H9 (cell line): ENCODE measurements around the gene TMEM222. TPM values are rescaled to one million over a fixed set of nuclear protein-coding genes. Genes with fewer than 3 reads are reported as not detected.
A peak's percentile ranks its signal among the peaks of the same experiment; 100 is the strongest.

ENCODE experiments used
- DNase-seq: peaks from one replicate; pipeline ENCODE4 v3.0.0-alpha.2; 2017
- H2AFZ ChIP-seq: one replicate; pipeline ENCODE4 v1.6.1; 2013; ENCODE audit warnings: mild to moderate bottlenecking, low read length, control low read depth, moderate library complexity
- H2AK5ac ChIP-seq: 2 replicates; pipeline ENCODE4 v1.6.1; 2013; ENCODE audit warnings: low read length, control low read depth, mixed read lengths; ENCODE audit not compliant: insufficient read length
- H2BK120ac ChIP-seq: one replicate; pipeline ENCODE4 v1.6.1; 2013; ENCODE audit warnings: low read depth, mild to moderate bottlenecking, low read length, control low read depth, inconsistent platforms; ENCODE audit not compliant: poor library complexity, severe bottlenecking
- H2BK12ac ChIP-seq: 2 replicates; pipeline ENCODE4 v1.6.1; 2013; ENCODE audit warnings: low read length, control low read depth, mixed read lengths, low read depth; ENCODE audit not compliant: insufficient read length
- H2BK15ac ChIP-seq: 2 replicates; pipeline ENCODE4 v1.6.1; 2013; ENCODE audit warnings: low read depth, low read length, control low read depth
- H2BK20ac ChIP-seq: one replicate; pipeline ENCODE4 v1.6.1; 2013; ENCODE audit warnings: low read depth, mild to moderate bottlenecking, low read length, control low read depth, inconsistent platforms; ENCODE audit not compliant: poor library complexity, severe bottlenecking
- H2BK5ac ChIP-seq: 2 replicates; pipeline ENCODE4 v1.6.1; 2013; ENCODE audit warnings: low read length, control low read depth, mixed read lengths; ENCODE audit not compliant: insufficient read length
- H3K14ac ChIP-seq: 2 replicates; pipeline ENCODE4 v1.6.1; 2013; ENCODE audit warnings: low read length, control low read depth; ENCODE audit not compliant: insufficient read depth
- H3K18ac ChIP-seq: 2 replicates; pipeline ENCODE4 v1.6.1; 2013; ENCODE audit warnings: low read depth, mild to moderate bottlenecking, mixed read lengths, low read length, control low read depth; ENCODE audit not compliant: insufficient read length
- H3K23ac ChIP-seq: 2 replicates; pipeline ENCODE4 v1.6.1; 2013; ENCODE audit warnings: low read length, control low read depth, mixed read lengths, low read depth; ENCODE audit not compliant: insufficient read length
- H3K23me2 ChIP-seq: 2 replicates; pipeline ENCODE4 v1.6.1; 2013; ENCODE audit warnings: low read depth, mild to moderate bottlenecking, mixed read lengths, low read length, control low read depth; ENCODE audit not compliant: insufficient read length, poor library complexity, severe bottlenecking
- H3K27ac ChIP-seq: 2 replicates; pipeline ENCODE4 v1.5.1; 2013; ENCODE audit warnings: low read length, control low read depth, mixed read lengths, low read depth; ENCODE audit not compliant: insufficient read length
- H3K27me3 ChIP-seq: 2 replicates; pipeline ENCODE4 v1.6.1; 2013; ENCODE audit warnings: low read length, control low read depth, inconsistent platforms; ENCODE audit not compliant: insufficient read depth
- H3K4ac ChIP-seq: 2 replicates; pipeline ENCODE4 v1.6.1; 2013; ENCODE audit warnings: low read depth, mild to moderate bottlenecking, control low read depth, inconsistent platforms, low read length, moderate library complexity
- H3K4me1 ChIP-seq: 2 replicates; pipeline ENCODE4 v1.6.1; 2013; ENCODE audit warnings: low read length, control low read depth, inconsistent platforms; ENCODE audit not compliant: insufficient read depth
- H3K4me2 ChIP-seq: 2 replicates; pipeline ENCODE4 v1.6.1; 2013; ENCODE audit warnings: low read length, control low read depth, mixed read lengths; ENCODE audit not compliant: insufficient read length, insufficient read depth
- H3K56ac ChIP-seq: 2 replicates; pipeline ENCODE4 v1.6.1; 2013; ENCODE audit warnings: low read depth, mild to moderate bottlenecking, mixed read lengths, low read length, control low read depth; ENCODE audit not compliant: insufficient read length
- H3K79me1 ChIP-seq: 2 replicates; pipeline ENCODE4 v1.6.1; 2013; ENCODE audit warnings: low read depth, mild to moderate bottlenecking, moderate library complexity, low read length, control low read depth, inconsistent platforms; ENCODE audit not compliant: insufficient read depth, poor library complexity, severe bottlenecking
- H3K79me2 ChIP-seq: 2 replicates; pipeline ENCODE4 v1.6.1; 2013; ENCODE audit warnings: low read length, control low read depth, inconsistent platforms; ENCODE audit not compliant: insufficient read depth
- H3K9ac ChIP-seq: 2 replicates; pipeline ENCODE4 v1.6.1; 2013; ENCODE audit warnings: low read length, control low read depth, mixed read lengths; ENCODE audit not compliant: insufficient read length; ENCODE audit errors: extremely low read depth
- H3K9me3 ChIP-seq: one replicate; pipeline ENCODE4 v1.6.1; 2013; ENCODE audit warnings: low read depth, low read length, inconsistent platforms; ENCODE audit not compliant: control insufficient read depth
- H3T11ph ChIP-seq: one replicate; pipeline ENCODE4 v1.6.1; 2013; ENCODE audit warnings: mild to moderate bottlenecking, low read length, control low read depth, inconsistent platforms
- H4K20me1 ChIP-seq: one replicate; pipeline ENCODE4 v1.6.1; 2013; ENCODE audit not compliant: control insufficient read depth, insufficient read length, insufficient read depth
- H4K5ac ChIP-seq: 2 replicates; pipeline ENCODE4 v1.6.1; 2013; ENCODE audit warnings: low read depth, mild to moderate bottlenecking, mixed read lengths, low read length, control low read depth; ENCODE audit not compliant: insufficient read length
- H4K8ac ChIP-seq: replicated peaks from 2 replicates; pipeline ENCODE4 v1.6.1; 2013; ENCODE audit warnings: low read length, control low read depth, mixed read lengths, low read depth; ENCODE audit not compliant: insufficient read length
- H4K91ac ChIP-seq: 2 replicates; pipeline ENCODE4 v1.6.1; 2013; ENCODE audit warnings: low read depth, mild to moderate bottlenecking, moderate library complexity, mixed read lengths, low read length, control low read depth; ENCODE audit not compliant: insufficient read length
- H3K27ac Mint-ChIP-seq, 3 experiments: 2 replicates in 2 of 3; 3 replicates in 1 of 3; pipeline ENCODE4 v1.8.0; 2020 to 2021; ENCODE audit warnings: mixed read lengths in 3 of 3, mild to moderate bottlenecking in 1 of 3, moderate library complexity in 1 of 3
- H3K27me3 Mint-ChIP-seq: 2 replicates; pipeline ENCODE4 v1.8.0; 2021; ENCODE audit warnings: low read depth, mild to moderate bottlenecking, moderate library complexity, mixed read lengths
- H3K36me3 Mint-ChIP-seq, 3 experiments: 2 replicates in 2 of 3; 3 replicates in 1 of 3; pipeline ENCODE4 v1.8.0; 2020 to 2021; ENCODE audit warnings: low read depth in 3 of 3, mixed read lengths in 3 of 3; ENCODE audit not compliant: insufficient read depth in 1 of 3
- H3K4me1 Mint-ChIP-seq, 2 experiments: 2 replicates each; pipeline ENCODE4 v1.8.0; 2020; ENCODE audit warnings: mixed read lengths in 2 of 2
- H3K4me3 Mint-ChIP-seq, 2 experiments: 2 replicates in 1 of 2; 3 replicates in 1 of 2; pipeline ENCODE4 v1.8.0; 2020 to 2021; ENCODE audit warnings: mild to moderate bottlenecking in 2 of 2, mixed read lengths in 2 of 2, moderate library complexity in 1 of 2
- H3K9me3 Mint-ChIP-seq, 2 experiments: 2 replicates in 1 of 2; 3 replicates in 1 of 2; pipeline ENCODE4 v1.8.0; 2020; ENCODE audit warnings: mild to moderate bottlenecking in 2 of 2, mixed read lengths in 2 of 2, moderate library complexity in 1 of 2
- CTCF ChIP-seq: fragments of 200-600 bp; sonication (generic); conservative IDR thresholded peaks from 3 replicates; pipeline ENCODE4 v1.8.0; 2021; ENCODE audit warnings: antibody characterized with exemption, mild to moderate bottlenecking
- WGBS: extraction: QIAGEN DNeasy Blood & Tissue Kit; methylation state at CpG from one replicate; pipeline ENCODE4 v1.1.7; 2013; ENCODE audit warnings: missing lambda C conversion rate, low lambda C conversion rate, mixed read lengths; ENCODE audit not compliant: insufficient read length; ENCODE audit errors: extremely low coverage; 5-methylcytosine and 5-hydroxymethylcytosine counted together
- total RNA-seq: library from RNA; stranded (reverse); gene quantifications from 2 replicates; pipeline ENCODE4 v1.2.1, GENCODE V29; 2021

TMEM222 gene
- total RNA-seq, 1 experiment from 2014 or later, result 36.8 TPM

DNA sequence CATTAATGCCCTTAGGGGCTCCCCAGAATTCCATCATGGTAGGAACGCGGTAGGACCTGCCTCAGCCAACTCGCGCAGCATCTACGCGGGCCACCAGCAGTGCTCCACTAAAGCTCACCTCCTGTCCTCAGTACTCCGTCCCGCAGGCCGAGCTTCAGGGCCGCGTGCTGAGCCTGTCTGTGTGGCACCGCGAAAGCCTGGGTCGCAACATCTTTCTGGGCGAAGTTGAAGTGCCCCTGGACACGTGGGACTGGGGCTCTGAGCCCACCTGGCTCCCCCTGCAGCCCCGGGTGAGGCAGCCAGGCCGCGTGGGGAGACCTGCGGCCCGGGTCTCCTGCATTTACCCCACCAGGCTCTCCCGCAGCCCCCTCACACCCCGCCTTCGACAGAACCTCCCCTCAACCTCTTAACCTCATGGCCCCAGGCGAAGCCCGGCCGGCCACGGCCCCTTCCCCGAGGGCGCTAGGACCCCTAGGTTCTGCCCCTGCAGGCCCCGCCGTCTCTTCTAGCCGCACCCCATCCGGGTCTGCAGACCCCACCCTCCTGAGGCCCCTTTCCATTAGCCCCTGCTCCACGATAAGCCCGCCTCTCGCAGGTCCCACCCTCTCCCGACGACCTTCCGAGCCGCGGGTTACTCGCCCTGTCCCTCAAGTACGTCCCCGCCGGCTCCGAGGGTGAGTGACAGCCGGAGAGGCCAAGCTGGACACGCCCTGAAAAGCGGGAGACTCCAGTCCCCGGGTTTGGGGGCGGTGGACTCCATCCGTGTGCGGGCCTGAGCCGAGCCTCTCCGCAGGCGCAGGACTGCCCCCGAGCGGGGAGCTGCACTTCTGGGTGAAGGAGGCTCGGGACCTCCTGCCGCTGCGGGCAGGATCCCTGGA, 28.9 kb downstream of the TMEM222 start:
- H2AFZ ChIP-seq, result no peak overlapping the region

More for the DNA sequence above, 28.9 kb downstream of the TMEM222 start:
- H3K27me3 Mint-ChIP-seq, result peaks cover 23% of the 10 kb centered on the region
- Histone ChIP-seq H4K91ac (no peak overlapping the region), H3K18ac (peak overlapping the region; percentile 4), H3K9me3 (no peaks in the 10 kb centered on the region), H3K4ac (no peak overlapping the region), H3K14ac (no peak overlapping the region), H3K79me1 (no peaks in the 10 kb centered on the region), H3K79me2 (no peaks in the 10 kb centered on the region; the same call in 1 of the 2 replicates), H3K4me2 (peak overlapping the region; percentile 71), H2BK5ac (no peak overlapping the region), H3K23ac (no peak overlapping the region), H3K27me3 (no peaks in the 10 kb centered on the region), H3K56ac (no peak overlapping the region), H4K5ac (no peak overlapping the region), H2BK20ac (no peak overlapping the region), H4K8ac (no peak overlapping the region), H3K27ac (no peak overlapping the region), H4K20me1 (peaks cover 4% of the 10 kb centered on the region), H3K9ac (peak overlapping the region; percentile 4), H2BK12ac (no peak overlapping the region), H2BK120ac (no peak overlapping the region), H3K4me1 (no peaks in the 10 kb centered on the region), H2AK5ac (no peak overlapping the region), H3T11ph (no peak overlapping the region), H2BK15ac (no peak overlapping the region), H3K23me2 (peaks cover 21% of the 10 kb centered on the region)
- H3K36me3 Mint-ChIP-seq, result peaks cover 4 to 18% (median 12%) of the 10 kb centered on the region in 3 experiments; a peak in 5 of 7 replicates
- WGBS, result no CpG with 5 or more reads among the region's 62 CpGs
- no peak overlapping the region for H3K27ac Mint-ChIP-seq
- H3K4me1 Mint-ChIP-seq, result peaks cover 14 to 20% of the 10 kb centered on the region in 2 experiments
- peak overlapping the region; percentile 70 to 84 for H3K4me3 Mint-ChIP-seq
- TF ChIP-seq CTCF, result peak; percentile 36; the same call in 2 of the 3 replicates
- no peaks in the 10 kb centered on the region for H3K9me3 Mint-ChIP-seq
- DNase-seq, result peak; percentile 99
